ENCODE measurements around the gene KRT10. TPM values are rescaled to one million over a fixed set of nuclear protein-coding genes. Genes with fewer than 3 reads are reported as not detected.
"Not testable (repeated sequence)": the region's sequence is repeated elsewhere in the genome, so short reads cannot be mapped to it uniquely, and the experiment has no call there.

KRT10 gene
- total RNA-seq, 4 donors from 2014 or later: 5.1 to 19.0 (median 8.1) TPM

- Histone ChIP-seq H3K4me3 (no peak overlapping the region), H3K36me3 (peaks cover 0 to 4% (median 0%) of the 10 kb centered on the region in 3 donors), H3K27ac (no peak overlapping the region), H3K27me3 (no peaks in the 10 kb centered on the region), H3K9me3 (no peaks in the 10 kb centered on the region), H3K4me1 (no peaks in the 10 kb centered on the region)
- DNase-seq: no peak
- no peak for TF ChIP-seq CTCF (IDR thresholded peaks at IDR 0.05)
- no peak for TF ChIP-seq POLR2A (IDR thresholded peaks at IDR 0.05)
Measured at GRCh38 chr17:40862985-40863733, 40.7 kb upstream of the KRT10 start.

GRCh38 chr17:40859536-40859935 lies 37.1 kb upstream of the KRT10 start:
- no peak overlapping the region for H3K27ac ChIP-seq
- H3K9me3 ChIP-seq: no peaks in the 10 kb centered on the region
- TF ChIP-seq POLR2A (IDR thresholded peaks at IDR 0.05): no peak
- no peak overlapping the region for H3K4me3 ChIP-seq
- no peaks in the 10 kb centered on the region for H3K4me1 ChIP-seq
- DNase-seq: peak in 1 of 3 donors; percentile 73
- H3K27me3 ChIP-seq: no peaks in the 10 kb centered on the region
- H3K36me3 ChIP-seq: peaks cover 0 to 4% (median 0%) of the 10 kb centered on the region in 3 donors

- not testable (repeated sequence) for DNase-seq, H3K4me1 ChIP-seq, H3K27ac ChIP-seq, H3K27me3 ChIP-seq, H3K4me3 ChIP-seq, H3K36me3 ChIP-seq, H3K9me3 ChIP-seq
Measured at GRCh38 chr17:40858667-40859066, 36.3 kb upstream of the KRT10 start.

- no peak for DNase-seq
- Histone ChIP-seq H3K27ac (no peak overlapping the region), H3K4me3 (no peak overlapping the region), H3K9me3 (no peaks in the 10 kb centered on the region), H3K27me3 (no peaks in the 10 kb centered on the region), H3K4me1 (no peaks in the 10 kb centered on the region), H3K36me3 (no peaks in the 10 kb centered on the region)
- TF ChIP-seq POLR2A (IDR thresholded peaks at IDR 0.05): no peak
- no peak for TF ChIP-seq CTCF (IDR thresholded peaks at IDR 0.05)
Measured at GRCh38 chr17:40857535-40857934, 35.1 kb upstream of the KRT10 start.

GRCh38 chr17:40854175-40854814 lies 31.9 kb upstream of the KRT10 start:
- no peaks in the 10 kb centered on the region for H3K9me3 ChIP-seq
- no peaks in the 10 kb centered on the region for H3K27me3 ChIP-seq
- DNase-seq: no peak
- no peak overlapping the region for H3K4me3 ChIP-seq
- no peak for TF ChIP-seq CTCF (IDR thresholded peaks at IDR 0.05)
- no peak for TF ChIP-seq POLR2A (IDR thresholded peaks at IDR 0.05)
- H3K27ac ChIP-seq: no peak overlapping the region
- no peaks in the 10 kb centered on the region for H3K36me3 ChIP-seq
- no peaks in the 10 kb centered on the region for H3K4me1 ChIP-seq

GRCh38 chr17:40852364-40852763 lies 29.9 kb upstream of the KRT10 start:
- Histone ChIP-seq H3K9me3 (no peaks in the 10 kb centered on the region), H3K36me3 (no peaks in the 10 kb centered on the region), H3K27ac (no peak overlapping the region), H3K4me1 (no peaks in the 10 kb centered on the region), H3K4me3 (no peak overlapping the region), H3K27me3 (no peaks in the 10 kb centered on the region)
- no peak for DNase-seq
- TF ChIP-seq CTCF (IDR thresholded peaks at IDR 0.05): no peak
- TF ChIP-seq POLR2A (IDR thresholded peaks at IDR 0.05): no peak

Measured in Peyer's patch (tissue), 4 donors.